Transverse colon (tissue), 3 donors: Measurements from ENCODE around the gene REEP6.

ENCODE experiments used
- EP300 ChIP-seq: sonication (generic); formaldehyde crosslinking; IDR thresholded peaks from one replicate; pipeline ENCODE4 v1.6.1; 2017; ENCODE audit warnings: antibody characterized with exemption, low read depth
- POLR2A ChIP-seq: fragments of 450-650 bp; IDR thresholded peaks from one replicate; pipeline ENCODE4 v1.6.1; 2016; ENCODE audit warnings: antibody characterized with exemption, mild to moderate bottlenecking, moderate library complexity
- TF ChIP-seq, protein P1 (sequence below), 5 experiments: fragments of 200-600 bp in 3 of 5; fragments of 450-650 bp in 2 of 5; sonication (generic) in 3 of 5; IDR thresholded peaks; 1 replicate in 2 of 5; 2 replicates in 3 of 5; pipeline ENCODE4 v1.5.1; 2016 to 2017; ENCODE audit warnings: antibody characterized with exemption in 5 of 5, inconsistent platforms in 3 of 5, mild to moderate bottlenecking in 2 of 5, moderate library complexity in 1 of 5

DNA sequence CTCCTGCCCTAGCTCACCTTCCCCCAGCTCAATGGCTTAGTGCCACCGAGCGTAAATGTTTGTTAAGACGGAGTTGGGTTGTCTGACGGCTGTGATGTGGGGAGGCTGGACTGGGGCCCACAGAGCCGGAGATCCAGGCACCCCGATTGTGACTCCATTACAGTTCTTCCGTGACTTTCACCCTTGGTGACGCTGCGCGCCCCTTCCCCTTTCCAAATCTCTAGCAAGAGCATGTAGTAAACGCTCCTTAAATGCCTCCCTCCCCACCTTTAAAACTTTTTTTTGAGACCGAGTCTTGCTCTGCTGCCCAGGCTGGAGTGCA is 829 bp downstream of the REEP6 start:
- TF ChIP-seq EP300, result no peak
- TF ChIP-seq, protein P1, sequence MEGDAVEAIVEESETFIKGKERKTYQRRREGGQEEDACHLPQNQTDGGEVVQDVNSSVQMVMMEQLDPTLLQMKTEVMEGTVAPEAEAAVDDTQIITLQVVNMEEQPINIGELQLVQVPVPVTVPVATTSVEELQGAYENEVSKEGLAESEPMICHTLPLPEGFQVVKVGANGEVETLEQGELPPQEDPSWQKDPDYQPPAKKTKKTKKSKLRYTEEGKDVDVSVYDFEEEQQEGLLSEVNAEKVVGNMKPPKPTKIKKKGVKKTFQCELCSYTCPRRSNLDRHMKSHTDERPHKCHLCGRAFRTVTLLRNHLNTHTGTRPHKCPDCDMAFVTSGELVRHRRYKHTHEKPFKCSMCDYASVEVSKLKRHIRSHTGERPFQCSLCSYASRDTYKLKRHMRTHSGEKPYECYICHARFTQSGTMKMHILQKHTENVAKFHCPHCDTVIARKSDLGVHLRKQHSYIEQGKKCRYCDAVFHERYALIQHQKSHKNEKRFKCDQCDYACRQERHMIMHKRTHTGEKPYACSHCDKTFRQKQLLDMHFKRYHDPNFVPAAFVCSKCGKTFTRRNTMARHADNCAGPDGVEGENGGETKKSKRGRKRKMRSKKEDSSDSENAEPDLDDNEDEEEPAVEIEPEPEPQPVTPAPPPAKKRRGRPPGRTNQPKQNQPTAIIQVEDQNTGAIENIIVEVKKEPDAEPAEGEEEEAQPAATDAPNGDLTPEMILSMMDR (IDR thresholded peaks at IDR 0.05), result no peak
- TF ChIP-seq POLR2A, result no peak
